H4 (cell line): ENCODE measurements around the gene TLR8. TPM values are rescaled to one million over a fixed set of nuclear protein-coding genes. Genes with fewer than 3 reads are reported as not detected.
"Not testable (repeated sequence)": the region's sequence is repeated elsewhere in the genome, so short reads cannot be mapped to it uniquely, and the experiment has no call there.

Source experiments
- DNase-seq: peaks from one replicate; pipeline ENCODE4 v3.0.0-alpha.2; 2015; ENCODE audit warnings: low spot score
- total RNA-seq: library from RNA; depleted of rRNA; stranded (reverse); fragments of >200 nt; shearing (Covaris generic); gene quantifications from 2 replicates; pipeline ENCODE4 v1.2.3, GENCODE V29; 2014

Gene TLR8
- total RNA-seq, 1 experiment from 2014 or later: not detected

DNA sequence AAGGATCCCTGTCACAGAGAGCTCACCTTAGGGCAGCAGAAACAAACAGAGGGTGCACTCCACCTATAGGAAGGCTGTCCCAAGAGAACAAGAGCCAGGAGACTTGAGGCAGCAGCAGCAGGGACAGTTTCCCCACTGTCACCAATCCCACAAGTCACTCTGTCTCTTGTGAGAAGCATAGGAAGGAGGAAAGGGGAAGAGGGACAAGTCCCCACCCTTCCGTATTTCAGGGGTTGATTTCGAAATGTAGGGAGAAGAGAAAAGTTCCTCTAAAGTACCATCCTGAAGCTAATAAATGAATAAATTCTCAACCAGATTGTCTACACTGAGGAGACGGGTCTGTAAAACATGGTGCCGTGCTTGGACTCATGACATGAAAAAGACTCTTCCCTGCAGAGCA is 9.5 kb upstream of the TLR8 start:
- no peak for DNase-seq

DNA sequence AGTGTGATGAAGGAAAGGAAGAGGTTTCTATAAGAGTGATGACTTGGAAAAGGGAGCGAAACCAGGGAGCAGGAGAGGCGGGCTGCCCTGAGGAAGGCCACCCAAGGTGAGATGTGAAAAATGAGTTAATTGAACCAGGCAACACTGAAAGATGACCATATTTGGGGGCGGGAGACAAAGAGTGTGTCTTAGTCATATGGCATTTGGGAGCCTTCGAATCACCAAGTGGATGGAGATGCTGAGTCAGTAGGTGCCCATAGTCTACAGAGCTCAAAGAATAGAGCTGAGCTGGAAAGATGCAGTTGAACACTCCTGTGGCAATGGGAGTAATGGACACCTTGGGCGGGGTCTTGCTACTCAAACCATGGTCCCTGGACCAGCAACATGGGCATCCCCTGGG is 8.3 kb upstream of the TLR8 start:
- DNase-seq: no peak

DNA sequence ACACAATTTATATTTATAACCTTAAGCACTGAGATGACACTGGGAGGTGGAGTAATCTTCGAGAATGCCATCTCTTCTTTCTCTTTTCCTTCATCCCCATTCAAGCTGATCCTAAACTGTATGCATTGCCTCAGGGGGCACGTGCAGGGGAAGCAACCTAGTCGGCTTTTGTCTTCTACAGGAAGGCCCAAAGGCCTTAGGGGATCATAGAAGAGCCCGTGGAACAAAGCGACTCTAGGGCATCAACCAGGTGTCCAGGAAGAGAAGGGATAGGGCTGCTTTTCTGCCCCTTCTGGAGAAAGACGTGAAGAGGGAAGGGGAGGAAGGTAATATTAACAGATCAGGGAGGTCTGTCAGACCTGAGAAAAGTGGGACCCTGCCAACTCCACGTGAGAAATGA is 6.9 kb upstream of the TLR8 start:
- DNase-seq: no peak

DNA sequence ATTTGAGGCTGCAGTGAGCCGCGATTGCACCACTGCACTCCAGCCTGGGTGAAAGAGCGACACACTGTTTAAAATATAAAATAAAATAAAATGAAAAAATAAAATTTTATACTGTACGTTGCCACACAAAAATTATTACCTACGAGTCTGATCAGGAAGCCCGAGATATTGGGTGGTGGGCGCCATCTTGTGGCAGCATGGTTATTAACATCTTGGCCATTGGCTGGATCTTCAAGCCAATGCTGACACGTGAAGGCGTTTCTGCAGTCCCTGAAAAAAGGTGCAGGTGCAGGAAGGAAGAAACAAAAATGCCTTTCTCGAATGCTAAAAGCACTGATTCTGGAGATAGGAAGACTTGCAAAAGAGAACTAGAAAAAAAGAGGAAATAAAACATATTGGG is 4.9 kb upstream of the TLR8 start:
- peak; percentile 36 for DNase-seq

DNA sequence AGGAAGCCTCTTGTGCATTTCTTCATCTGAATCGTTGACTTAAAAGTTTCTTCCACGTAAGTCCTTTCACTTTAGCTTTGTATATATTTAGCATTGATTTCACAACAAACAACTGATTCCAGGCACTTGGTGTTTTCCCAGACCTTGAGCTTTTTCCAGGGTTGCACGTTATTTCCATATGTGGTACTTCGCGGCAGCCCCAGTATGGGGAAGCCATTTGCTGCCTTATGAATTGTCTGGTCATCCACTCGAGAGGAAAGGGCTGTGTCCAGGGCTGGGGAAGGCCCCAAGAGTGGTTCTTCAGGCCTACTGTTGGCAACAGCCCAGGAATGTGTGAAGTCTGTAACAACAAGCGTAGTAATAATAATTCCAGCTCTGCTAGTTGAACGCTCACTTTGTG is 2.8 kb upstream of the TLR8 start:
- no peak for DNase-seq

DNA sequence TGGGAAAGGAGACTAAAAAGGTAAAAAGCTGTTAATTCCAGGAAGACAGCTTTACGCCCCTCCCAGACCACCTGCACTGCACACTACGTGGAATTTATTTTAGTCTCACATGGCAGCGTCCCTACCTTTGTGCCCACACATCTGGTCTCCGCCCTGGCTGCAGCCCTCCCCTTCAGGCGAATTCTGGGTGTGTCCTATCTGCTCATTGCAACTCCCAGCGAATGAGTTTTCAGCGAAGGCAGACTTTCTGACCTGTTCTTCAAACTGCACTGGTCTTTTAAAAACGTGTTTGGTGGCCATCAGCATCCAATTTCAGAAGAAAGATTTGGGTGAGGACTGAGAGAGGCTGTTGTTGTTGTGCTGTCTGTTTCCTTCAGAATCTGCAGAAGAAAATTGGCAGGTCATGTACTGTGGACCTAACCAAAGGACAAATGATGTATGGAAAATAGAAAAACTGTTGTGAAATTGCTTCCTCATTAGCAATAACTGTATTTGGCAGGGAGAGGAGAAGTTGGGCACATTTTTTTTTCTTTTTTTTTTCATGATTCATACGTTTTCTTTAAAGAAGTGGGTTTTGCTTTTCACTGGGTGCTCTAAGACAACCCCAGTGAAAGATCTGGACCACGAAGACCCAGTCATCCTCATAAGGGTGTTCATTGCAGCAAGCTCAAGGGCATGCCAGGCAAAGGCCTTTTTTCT is 4.2 kb downstream of the TLR8 start:
- no peak for DNase-seq

DNA sequence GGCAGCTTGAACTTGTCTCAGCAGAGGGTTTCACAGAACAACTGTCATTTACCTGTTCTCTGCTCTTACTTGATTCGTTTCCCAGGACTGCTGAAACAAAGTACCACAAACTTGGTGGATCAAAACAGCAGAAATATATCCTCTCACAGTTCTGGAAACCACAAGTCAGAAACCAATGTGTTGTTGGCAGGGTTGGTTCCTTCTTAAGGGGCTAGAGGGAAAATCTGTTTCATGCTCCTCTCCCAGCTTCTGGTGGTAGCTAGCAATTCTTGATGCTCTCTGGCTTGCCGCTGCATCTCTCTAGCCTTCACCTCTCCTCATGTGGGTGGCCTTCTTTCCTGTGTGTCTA is 4.7 kb downstream of the TLR8 start:
- DNase-seq: no peak

DNA sequence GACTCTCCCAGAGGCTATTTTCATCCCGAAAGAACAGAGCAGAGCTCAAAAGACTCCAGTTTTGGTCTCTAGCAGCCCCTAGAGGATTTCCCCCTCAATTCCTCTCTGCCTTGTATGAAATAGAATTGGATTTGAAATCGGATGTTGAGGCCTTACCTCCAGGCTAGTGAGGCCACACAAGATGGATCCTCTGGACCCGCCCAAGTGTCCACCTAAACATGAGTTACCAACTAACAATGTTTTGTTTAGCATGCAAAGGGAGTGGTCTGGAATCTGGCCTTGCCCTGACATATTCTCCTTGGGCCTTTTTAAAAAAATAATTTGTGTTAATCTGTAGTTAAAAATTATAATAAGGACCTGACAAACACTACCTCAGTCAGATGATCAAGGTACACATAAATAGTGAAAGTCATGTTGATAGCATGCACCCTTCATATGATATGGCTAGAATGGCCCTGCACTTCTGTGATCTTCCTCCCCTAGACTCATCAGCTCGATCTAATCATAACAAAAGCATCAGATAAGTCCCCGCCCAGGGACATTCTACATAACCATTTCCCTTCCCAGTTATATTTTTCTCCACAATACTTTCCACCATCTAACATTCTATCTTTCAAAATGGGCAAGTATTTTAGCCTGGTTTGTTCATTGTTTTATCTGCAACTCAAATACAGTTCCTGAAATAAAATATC is 6.5 kb downstream of the TLR8 start:
- no peak for DNase-seq

DNA sequence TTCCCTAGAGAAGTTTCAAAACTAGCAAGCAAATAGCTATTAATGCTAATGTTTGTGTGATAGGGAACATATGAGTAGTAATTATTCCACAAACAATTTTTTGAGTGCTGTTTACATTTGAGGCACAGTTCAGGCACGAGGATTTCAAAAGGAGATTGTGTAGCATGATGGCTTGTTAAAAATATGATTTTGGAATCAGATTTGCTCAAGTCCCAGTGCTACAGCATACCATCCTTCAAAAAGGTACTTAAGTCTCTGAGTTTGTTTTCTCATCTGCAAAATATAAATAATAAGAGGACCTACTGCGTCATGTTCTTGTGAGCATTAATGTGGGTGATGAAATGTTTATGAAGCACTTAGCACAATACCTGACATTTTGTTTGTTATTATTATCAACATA is 11.3 kb downstream of the TLR8 start:
- no peak for DNase-seq

DNA sequence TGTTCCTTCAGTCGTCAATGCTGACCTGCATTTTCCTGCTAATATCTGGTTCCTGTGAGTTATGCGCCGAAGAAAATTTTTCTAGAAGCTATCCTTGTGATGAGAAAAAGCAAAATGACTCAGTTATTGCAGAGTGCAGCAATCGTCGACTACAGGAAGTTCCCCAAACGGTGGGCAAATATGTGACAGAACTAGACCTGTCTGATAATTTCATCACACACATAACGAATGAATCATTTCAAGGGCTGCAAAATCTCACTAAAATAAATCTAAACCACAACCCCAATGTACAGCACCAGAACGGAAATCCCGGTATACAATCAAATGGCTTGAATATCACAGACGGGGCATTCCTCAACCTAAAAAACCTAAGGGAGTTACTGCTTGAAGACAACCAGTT is 12.6 kb downstream of the TLR8 start:
- DNase-seq: no peak

DNA sequence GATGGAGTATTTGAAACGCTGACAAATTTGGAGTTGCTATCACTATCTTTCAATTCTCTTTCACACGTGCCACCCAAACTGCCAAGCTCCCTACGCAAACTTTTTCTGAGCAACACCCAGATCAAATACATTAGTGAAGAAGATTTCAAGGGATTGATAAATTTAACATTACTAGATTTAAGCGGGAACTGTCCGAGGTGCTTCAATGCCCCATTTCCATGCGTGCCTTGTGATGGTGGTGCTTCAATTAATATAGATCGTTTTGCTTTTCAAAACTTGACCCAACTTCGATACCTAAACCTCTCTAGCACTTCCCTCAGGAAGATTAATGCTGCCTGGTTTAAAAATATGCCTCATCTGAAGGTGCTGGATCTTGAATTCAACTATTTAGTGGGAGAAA is 13.2 kb downstream of the TLR8 start:
- DNase-seq: no peak

DNA sequence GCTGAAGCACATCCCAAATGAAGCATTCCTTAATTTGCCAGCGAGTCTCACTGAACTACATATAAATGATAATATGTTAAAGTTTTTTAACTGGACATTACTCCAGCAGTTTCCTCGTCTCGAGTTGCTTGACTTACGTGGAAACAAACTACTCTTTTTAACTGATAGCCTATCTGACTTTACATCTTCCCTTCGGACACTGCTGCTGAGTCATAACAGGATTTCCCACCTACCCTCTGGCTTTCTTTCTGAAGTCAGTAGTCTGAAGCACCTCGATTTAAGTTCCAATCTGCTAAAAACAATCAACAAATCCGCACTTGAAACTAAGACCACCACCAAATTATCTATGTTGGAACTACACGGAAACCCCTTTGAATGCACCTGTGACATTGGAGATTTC is 14.6 kb downstream of the TLR8 start:
- DNase-seq: no peak

DNA sequence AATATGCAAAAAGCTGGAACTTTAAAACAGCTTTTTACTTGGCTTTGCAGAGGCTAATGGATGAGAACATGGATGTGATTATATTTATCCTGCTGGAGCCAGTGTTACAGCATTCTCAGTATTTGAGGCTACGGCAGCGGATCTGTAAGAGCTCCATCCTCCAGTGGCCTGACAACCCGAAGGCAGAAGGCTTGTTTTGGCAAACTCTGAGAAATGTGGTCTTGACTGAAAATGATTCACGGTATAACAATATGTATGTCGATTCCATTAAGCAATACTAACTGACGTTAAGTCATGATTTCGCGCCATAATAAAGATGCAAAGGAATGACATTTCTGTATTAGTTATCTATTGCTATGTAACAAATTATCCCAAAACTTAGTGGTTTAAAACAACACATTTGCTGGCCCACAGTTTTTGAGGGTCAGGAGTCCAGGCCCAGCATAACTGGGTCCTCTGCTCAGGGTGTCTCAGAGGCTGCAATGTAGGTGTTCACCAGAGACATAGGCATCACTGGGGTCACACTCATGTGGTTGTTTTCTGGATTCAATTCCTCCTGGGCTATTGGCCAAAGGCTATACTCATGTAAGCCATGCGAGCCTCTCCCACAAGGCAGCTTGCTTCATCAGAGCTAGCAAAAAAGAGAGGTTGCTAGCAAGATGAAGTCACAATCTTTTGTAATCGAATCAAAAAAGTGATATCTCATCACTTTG is 15.6 kb downstream of the TLR8 start:
- no peak for DNase-seq

DNA sequence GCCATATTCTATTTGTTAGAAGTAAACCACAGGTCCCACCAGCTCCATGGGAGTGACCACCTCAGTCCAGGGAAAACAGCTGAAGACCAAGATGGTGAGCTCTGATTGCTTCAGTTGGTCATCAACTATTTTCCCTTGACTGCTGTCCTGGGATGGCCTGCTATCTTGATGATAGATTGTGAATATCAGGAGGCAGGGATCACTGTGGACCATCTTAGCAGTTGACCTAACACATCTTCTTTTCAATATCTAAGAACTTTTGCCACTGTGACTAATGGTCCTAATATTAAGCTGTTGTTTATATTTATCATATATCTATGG is 16.1 kb downstream of the TLR8 start:
- DNase-seq: no peak

DNA sequence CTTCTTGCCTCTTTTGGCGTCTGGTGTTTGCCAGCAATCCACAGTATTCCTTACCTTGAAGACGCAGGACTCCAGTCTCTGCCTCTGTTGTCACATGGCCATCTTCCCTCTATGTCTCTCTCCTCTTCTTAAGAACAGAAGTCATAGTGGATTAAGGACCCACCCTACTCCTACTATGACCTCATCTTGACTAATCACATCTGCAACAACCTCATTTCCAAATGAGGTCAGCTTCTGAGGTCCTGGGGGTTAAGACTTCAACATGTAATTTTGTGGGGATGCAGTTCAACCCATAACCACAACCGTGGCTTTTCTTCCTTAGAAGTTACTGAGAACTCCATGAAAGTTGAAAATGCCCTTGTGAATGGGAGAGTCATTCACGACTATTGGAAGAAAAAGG is 23.3 kb downstream of the TLR8 start:
- DNase-seq: no peak

DNA sequence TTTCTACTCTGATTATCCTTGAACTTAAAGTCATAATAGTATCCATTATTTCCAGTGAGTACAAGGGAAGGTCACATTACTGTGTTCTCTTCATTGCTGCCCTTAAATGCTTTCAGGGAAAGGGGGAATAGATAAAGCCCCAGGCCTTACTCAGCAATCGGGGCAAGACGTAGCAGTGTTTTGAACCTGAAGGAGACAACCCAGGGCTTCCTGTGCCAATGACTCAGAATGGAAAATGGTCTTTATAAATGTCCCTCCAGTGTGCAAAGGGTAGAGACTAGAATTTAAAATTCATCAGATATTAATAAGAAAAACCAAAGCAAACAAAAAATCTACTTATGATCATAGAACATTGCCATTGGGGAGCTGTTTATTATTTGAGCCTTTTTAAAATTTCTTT is 23.7 kb downstream of the TLR8 start:
- DNase-seq: no peak

DNA sequence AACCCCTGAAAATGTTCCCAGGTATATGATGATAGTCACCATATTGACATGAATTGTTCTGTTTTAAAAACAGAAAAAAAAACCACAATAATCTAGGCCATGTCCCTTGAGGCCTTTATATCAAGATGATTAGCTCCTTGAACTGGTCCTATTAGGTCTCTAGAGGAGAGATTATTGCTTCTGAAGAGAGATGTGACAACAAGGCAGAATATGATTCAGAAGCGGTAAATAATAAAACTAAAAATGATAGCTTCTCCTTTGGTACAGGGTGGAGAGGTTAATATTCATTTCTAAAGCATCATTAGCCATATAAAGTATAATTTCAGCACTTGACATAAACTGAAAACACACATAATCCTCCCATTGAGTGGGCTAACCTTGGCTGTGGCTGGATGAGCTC is 25.8 kb downstream of the TLR8 start:
- no peak for DNase-seq

DNA sequence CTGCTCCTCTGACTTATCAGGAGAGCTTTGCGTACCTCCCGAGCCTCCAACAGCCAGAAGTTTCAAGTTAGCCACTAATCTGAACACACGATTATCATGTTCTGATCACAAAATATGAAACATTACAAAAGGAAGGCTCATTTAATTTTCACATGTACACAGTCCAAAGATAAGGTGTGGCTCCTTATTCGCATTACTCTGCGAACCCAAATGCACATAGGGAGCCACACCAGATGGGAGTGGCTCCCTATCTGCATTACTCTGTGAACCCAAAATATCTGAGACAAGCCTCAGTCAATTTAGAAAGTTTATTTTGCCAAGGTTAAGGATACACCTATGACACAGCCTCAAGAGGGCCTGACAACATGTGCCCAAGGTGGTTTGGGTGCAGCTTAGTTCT is 28.4 kb downstream of the TLR8 start:
- DNase-seq: no peak

DNA sequence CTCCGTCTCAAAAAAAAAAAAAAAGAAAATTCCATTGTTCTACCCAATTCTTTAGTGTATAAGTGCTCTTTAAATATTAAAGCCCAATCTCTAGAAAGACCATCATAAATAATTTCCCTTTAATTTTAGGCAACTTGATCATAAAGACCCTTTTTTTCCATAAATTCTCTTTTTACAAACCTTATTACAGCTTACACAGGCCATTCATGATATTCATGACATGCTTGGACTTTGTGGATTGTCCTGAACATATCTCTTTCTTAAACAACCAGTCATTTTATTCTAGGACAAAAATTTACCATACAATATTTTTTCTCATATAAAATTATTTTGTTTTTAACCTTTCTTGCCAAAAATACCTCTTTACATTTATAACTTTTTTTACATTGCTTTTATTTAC is 30.5 kb downstream of the TLR8 start:
- DNase-seq: no peak

DNA sequence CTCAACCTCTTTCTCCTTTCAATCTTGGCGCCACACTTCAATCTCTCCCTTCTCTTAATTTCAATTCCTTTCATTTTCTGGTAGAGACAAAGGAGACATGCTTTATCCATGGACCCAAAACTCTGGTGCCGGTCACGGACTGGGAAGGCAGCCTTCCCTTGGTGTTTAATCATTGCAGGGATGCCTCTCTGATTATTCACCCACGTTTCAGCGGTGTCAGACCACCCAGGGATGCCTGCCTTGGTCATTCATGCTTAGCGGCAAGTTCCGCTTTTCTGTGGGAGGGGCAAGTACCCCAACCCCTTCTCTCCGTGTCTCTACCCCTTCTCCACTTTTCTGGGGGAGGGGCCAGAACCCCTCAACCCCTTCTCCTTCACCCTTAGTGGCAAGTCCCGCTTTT is 34.1 kb downstream of the TLR8 start:
- not testable (repeated sequence) for DNase-seq

DNA sequence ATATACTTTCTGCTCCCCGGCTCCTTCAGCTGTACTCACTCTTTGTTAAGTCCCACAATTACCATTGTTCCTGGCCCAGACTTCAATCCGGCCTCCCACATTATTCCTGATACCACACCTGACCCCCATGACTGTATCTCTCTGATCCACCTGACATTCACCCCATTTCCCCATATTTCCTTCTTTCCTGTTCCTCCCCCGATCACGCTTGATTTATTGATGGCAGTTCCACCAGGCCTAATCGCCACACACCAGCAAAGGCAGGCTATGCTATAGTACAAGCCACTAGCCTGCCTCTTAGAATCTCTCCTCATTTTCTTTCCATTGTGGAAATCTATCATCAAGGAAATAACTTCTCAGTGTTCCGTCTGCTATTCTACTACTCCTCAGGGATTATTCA is 37.2 kb downstream of the TLR8 start:
- DNase-seq: not testable (repeated sequence)

DNA sequence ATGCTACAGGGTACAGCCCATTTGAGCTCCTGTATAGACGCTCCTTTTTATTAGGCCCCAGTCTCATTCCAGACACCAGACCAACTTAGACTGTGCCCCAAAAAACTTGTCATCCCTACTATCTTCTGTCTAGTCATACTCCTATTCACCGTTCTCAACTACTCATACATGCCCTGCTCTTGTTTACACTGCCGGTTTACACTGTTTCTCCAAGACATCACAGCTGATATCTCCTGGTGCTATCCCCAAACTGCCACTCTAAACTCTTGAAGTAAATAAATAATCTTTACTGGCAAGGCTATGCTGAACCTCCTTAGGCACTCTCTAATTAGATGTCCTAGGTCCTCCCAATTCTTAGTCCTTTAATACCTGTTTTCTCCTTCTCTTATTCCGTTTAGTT is 38.0 kb downstream of the TLR8 start:
- not testable (repeated sequence) for DNase-seq

DNA sequence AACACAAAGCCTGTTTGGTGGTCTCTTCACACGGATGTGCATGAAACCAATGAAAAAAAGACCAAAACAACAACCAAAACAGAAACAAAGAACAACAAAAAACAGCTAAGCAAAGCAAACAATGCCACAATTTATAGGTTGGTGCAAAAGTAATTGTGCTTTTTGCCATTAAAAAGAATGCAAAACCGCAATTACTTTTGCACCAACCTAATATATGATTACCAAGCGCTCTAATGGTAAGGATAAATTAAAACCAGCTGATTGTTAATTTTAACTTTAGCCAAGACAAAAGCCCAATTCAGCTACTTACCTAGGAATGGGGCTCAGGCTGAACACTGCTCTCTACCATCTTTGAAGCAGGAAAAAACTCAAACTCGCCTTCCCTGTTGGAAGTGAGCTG is 39.1 kb downstream of the TLR8 start:
- DNase-seq: no peak

DNA sequence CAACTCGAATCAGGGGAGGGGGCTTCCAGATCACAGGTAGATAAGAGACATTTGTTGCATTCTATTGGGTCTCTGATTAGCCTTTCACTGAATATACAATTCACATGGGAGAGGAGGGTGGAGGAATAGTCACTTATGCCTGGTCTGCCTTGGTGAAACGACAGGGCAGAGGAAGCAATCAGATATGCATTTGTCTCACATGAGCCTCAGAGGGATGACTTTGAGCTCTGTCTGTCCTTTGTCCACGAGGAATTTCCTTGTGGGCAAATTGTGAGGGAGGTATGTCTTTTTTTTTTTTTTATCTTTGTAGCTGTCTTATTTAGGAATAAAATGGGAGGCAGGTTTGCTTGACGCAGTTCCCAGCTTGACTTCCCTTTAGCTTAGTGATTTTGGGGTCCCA is 40.0 kb downstream of the TLR8 start:
- no peak for DNase-seq
